Stimulated activated CD8-positive, alpha-beta memory T cell treated with anti-CD3 and anti-CD28 coated beads, Interleukin-7, amount 100 ng/mL, for 4 hours (primary cell): ENCODE data around the gene RDX.
"Not testable (repeated sequence)": the region's sequence is repeated elsewhere in the genome, so short reads cannot be mapped to it uniquely, and the experiment has no call there.

Experiments used
- DNase-seq, 2 donors: peaks; one replicate each; pipeline ENCODE4 v3.0.0-alpha.2; 2020; ENCODE audit warnings: low read depth in 2 of 2

Gene RDX

DNA sequence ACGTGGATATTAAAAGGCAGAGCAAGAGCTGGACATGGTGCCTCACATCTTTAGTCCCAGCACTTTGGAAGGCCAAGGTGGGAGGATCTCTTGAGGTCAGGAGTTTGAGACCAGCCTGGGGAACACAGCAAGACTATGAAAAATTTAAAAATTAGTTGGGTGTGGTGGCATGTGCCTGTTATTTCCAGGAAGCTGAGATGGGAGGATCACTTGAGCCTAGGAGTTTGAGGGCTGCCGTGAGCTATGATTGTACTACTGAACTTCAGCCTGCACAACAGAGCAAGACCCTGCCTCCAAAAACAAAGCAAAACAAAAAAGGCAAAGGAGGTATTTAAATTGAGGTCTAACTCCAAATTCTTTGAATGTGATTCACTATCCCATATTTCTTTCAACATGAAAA lies 23.5 kb downstream of the RDX start:
- no peak for DNase-seq

DNA sequence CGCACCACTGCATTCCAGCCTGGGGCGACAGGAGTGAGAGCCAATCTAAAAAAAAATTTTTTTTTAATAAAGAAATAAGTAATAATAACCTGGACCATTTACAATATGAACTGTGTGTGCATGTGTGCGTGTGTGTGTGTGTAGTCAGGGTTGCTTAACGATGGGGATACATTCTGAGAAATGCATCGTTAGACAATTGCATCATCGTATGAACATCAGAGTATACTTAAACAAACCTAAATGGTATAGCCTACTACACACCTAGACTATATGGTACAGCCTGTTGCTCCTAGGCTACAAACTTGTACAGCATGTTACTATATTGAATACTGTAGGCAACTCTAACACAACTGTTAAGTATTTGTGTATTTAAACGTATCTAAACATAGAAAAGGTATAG lies 26.4 kb downstream of the RDX start:
- no peak for DNase-seq

- DNase-seq = no peak
Observed at GRCh38 chr11:110268441-110268840, 28.0 kb downstream of the RDX start.

GRCh38 chr11:110262072-110262403 lies 34.4 kb downstream of the RDX start:
- DNase-seq = no peak

GRCh38 chr11:110261195-110262071 lies 35.0 kb downstream of the RDX start:
- no peak for DNase-seq

DNA sequence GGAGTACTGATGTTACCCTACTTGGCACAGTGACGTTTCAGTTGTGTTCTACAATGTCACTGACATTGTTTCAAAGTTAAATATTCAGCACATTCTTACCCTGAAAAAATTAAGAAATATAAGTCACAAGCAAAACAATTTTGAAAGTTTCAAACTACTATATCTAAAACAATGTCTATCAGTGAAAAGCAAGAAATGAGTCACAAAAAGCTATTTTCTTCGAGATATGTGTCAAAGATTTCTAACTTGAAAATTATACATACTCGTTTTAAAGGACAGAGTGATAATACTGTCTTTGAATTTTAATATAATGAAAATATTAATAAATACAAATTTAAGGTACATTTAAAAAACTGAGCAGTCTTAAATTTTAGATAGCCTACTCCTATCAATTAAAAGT lies 42.9 kb downstream of the RDX start:
- no peak for DNase-seq

GRCh38 chr11:110251836-110252235 lies 44.6 kb downstream of the RDX start:
- no peak for DNase-seq

- DNase-seq = no peak
Observed at GRCh38 chr11:110250168-110250567, 46.2 kb downstream of the RDX start.

- DNase-seq = no peak
Observed at GRCh38 chr11:110249766-110250165, 46.6 kb downstream of the RDX start.

GRCh38 chr11:110249066-110249465 lies 47.3 kb downstream of the RDX start:
- no peak for DNase-seq

- no peak for DNase-seq
Observed at GRCh38 chr11:110243791-110244190, 52.6 kb downstream of the RDX start.

DNA sequence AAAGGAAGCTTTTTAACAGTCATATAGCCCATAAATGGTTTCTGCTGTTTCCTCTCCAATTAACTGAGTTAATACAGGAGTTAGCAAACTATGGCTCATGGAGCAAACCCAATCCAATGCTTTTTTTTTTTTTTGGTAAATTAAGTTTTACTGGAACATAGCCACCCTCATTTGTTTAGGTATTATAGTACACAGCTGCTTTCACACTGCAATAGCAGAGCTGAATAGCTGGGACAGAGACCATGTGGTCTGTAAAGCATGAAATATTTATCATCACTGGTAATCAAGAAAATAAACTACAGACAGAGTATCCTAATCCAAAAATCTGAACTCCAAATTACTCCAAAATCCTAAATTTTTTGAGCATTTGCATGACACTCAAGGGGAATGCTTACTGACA lies 53.7 kb downstream of the RDX start:
- no peak for DNase-seq

DNA sequence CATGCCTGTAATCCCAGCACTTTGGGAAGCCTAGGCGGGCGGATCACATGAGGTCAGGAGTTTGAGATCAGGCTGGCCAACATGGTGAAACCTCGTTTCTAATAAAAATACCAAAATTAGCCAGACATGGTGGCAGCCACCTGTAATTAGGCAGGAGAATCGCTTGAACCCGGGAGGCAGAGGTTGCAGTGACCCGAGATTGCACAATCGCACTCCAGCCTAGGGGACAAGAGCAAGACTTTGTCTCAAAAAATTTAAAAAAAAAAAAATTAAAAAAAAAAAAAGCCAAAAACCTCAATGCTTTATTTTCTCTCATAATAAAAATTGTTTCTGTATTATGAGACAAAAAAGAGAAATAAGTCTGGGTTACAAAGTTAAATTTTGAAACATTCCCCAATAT lies 54.2 kb downstream of the RDX start:
- DNase-seq = no peak

- DNase-seq = no peak
Observed at GRCh38 chr11:110235966-110236365, 60.4 kb downstream of the RDX start.

DNA sequence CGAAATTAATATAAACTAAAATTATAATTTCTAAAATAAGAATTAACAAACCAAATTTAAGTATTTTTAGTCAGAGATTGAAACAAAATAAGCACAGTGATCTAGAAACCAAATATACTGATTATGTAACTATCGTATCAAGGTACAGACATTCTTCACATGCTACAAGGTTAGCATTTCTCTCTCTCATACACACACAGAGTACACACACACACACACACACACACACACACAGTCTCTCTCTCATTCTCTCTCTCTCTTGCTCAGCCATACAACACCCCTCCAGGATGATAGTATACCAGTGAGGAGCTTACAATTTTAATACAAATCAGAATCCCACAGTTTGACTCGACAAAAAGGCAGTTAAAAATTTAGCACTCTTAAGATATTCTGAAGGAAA lies 66.0 kb downstream of the RDX start:
- DNase-seq = no peak

DNA sequence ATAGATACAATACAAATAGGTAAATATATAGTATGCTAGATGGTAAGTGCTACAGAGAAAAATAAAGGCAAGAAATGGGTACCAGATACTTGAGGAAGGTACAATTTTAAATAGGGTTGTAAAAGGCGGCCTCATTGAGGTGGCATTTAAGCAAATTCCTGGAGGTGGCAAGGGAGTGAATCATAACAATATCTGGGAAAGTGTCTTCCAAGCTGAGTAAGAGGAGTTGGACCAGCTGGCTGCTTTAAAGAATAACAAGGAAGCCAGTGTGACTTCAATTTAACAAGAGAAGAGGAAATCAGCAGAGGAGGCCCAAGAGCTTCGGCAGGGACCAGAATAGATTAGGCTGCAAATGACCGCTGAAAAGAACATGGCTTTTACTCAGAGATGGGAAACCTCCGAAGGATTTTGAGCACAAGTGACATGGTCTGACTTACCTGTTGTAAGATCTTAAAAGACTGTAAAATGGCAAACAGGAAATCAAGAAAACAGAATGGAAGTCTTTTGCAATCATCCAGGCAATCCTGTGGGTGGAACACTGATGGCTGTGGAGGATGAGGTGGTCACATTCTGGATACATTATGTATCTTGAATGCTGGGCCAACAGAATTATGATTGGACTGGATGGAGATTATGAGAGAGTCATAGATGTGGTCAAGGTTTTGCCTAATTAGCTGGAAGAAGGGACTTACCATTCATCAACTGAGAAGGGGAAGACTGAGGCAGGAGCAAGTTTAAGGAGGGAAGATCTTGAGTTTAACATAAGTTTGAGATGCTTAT lies 77.2 kb downstream of the RDX start:
- no peak for DNase-seq

DNA sequence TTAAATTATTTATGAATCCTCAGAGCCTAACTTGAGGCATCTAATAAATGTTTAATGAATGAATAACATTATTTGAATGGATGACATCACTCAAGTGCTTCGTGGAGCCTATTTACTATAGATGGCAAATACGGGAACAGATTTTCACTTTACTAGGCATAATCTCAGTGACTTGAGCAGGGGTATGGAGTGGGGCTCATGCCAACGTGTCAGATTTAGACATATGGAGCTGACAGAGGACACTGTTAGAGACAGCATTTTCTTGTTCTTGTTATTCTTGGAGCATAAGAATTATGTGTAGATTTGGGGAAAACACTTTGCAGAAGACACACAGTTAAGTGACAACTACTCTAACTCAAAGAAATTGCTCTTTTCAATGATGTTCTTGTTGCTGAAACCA lies 78.5 kb downstream of the RDX start:
- no peak for DNase-seq

DNA sequence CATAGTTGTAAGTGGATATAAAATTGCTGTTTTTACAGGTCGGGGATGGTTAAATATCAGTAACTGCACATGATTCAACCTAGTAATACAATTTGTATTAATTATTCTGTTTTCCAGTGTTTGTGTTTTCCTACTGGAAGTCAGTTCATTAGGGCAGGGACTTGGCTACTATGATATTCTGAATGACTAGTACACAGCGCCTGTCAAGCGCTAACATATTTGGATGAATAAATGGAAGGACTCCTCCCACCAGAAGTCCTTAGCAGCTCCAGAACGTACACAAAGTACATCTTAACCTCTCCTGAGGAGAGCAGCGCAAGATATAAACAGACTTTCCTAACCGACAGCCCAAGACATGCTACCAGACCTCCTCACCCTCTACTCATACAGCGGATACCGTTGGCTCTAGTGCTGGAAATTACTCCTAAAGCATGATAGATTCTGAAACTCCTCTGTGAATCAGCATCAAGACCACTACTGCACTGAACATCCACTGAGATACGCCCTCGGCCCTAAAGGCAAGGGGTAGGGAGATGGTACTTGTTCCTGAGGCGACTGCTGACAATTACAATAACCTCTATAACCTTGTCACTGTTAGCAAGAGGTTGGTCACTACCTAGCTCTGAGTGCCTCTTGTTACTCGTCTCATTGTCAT lies 79.1 kb downstream of the RDX start:
- no peak for DNase-seq

DNA sequence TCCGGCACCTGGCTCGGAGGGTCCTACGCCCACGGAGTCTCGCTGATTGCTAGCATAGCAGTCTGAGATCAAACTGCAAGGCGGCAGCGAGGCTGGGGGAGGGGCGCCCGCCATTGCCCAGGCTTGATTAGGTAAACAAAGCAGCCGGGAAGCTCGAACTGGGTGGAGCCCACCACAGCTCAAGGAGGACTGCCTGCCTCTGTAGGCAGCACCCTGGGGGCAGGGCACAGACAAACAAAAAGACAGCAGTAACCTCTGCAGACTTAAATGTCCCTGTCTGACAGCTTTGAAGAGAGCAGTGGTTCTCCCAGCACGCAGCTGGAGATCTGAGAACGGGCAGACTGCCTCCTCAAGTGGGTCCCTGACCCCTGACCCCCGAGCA lies 87.1 kb downstream of the RDX start:
- not testable (repeated sequence) for DNase-seq

- DNase-seq = not testable (repeated sequence)
Observed at GRCh38 chr11:110208678-110209312, 87.6 kb downstream of the RDX start.

- no peak for DNase-seq
Observed at GRCh38 chr11:110207123-110207522, 89.3 kb downstream of the RDX start.

DNA sequence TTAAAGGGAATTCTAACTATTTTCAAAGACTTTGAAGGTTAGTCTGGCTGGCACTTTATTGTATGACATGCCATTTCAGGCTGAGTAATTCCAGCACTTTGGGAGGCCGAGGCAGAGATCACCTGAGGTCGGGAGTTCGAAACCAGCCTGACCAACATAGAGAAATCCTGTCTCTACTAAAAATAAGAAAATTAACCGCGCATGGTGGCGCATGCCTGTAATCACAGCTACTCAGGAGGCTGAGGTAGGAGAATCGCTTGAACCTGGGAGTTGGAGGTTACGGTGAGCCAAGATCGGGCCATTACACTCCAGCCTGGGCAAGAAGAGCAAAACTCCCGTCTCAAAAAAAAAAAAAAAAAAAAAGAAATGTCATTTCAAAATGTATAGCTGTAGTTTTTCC lies 95.6 kb downstream of the RDX start:
- no peak for DNase-seq
